HG02763 (cell line): ENCODE data around the gene PTTG1IP.
"Not testable (repeated sequence)": the region's sequence is repeated elsewhere in the genome, so short reads cannot be mapped to it uniquely, and the experiment has no call there.

Experiments
- ATAC-seq: cut with Tn5 transposase; IDR thresholded peaks from one replicate; pipeline ENCODE4 v1.9.1; 2021; ENCODE audit warnings: mild to moderate bottlenecking, moderate library complexity; ENCODE audit not compliant: unreplicated experiment

PTTG1IP gene

DNA sequence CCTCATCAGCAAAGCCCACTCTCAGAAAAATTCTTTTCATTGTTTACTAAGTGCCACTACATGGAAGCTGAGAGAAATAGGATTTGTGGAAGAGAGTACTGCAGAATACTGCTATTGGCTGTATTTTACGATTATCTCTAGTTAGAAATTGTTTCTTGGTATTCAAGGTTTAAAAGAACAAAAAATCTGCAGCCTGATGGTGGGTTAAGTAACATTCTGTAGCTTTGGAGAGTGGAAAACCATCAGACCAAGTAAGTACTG is 27.3 kb downstream of the PTTG1IP start:
- ATAC-seq, result no peak

DNA sequence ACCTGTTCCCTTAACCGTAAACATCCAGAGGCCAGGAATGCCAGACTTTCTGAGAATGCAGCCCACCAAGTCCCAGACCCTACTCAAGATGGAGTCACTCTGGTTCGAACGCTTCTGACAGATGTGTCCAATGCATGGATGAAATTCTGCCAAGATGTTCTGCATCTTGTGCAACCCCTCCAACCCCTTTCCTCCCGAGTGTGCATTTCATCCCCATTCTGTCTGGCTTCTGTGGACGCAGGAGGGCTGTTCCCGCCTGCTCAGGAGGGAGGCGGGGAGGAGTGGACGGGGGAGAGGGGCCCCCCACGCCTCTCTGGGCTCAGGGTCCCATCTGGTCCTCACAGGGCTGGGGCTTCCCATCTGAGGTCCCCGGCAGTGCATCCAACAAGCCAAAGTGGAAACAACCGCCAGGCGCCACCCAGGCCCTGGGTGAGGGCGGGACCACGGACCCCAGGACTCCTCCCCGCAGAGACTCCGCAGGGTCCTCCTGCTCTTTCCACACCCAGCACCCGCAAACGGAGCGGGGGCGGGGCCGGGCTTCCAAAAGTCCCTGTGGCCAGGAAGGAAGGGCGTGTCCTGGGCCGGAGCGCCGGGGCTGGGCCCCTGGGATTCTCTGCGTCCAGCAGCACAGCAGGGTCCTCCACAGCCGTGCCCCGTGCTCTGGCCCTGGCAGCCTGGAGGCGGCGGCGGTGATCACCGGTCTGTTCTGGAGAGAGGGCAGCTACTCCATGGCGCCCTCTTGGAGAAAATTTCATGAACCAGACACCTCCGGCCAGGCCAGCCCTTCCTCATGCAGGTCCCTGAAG is 27.9 kb downstream of the PTTG1IP start:
- no peak for ATAC-seq

DNA sequence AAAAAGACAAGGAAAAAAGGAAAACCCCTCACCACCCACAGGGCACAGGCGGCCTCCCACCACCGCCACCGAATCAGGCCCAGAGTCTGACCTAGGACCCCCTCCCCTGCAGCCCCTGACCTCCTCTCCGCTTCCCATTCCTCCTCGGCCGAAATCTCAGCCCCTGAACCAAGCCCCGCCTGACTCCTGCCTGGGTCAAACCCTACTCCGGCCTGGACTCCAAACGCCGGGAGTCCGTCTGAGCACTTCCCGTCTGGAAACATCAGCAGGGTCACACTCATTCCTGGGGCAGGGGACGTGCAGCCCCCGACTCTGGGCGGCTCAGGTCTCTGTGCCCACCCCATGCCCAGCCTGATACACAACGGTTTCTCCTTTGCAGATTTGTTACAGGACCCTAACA is 29.2 kb downstream of the PTTG1IP start:
- ATAC-seq, result no peak

DNA sequence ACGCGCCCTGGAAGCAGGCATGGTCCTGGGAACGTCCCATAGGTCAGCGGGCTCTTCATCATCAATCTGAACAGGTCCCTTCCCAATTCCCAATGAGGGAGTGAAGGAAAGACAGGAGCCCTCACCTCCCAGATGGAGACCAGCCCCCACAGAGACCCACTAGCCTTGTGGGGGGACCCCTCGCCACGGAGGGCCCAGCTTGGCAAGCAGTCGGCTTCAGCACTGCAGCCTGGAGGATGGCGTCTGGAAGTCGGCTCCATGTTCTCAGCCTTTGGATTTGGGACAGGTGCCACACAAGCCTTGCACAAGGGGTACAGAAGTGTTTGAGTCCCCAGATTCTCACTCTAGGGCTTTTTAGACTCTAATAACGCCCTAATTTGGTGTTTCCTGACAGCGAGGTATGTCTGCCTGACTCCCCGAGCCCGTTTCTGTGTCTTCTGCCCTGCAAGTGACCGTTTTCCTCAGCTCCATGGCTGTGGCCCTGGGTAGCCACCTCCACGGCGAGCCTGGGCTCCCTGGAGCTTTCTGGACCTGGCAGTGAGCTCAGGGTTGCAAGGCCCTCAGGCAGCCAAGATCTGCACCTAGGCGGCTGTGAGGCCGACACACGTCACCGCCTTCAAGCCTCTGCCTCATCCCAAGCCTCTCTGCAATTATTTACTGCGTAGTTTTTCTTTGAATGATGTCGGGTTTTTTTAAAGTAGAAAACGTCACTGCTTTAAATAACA is 30.6 kb downstream of the PTTG1IP start:
- no peak for ATAC-seq

DNA sequence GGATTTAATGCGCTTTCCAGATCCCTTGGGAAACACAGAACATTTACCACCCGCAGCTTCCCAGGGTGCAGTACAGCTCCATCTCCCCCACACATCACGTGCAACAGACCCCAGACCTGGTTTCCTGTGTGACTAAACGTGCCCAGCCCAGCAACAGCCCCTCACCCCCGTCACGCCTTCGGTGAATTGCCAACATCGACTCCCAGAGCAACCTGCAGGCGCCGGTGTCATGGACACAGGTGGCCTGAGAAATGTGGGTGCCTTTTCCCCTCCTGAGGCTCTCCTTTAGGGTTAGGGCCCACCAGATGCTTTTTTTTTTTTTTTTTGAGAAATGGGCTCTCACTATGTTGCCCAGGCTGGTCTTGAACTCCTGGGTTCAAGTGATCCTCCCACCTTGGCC is 31.4 kb downstream of the PTTG1IP start:
- no peak for ATAC-seq

DNA sequence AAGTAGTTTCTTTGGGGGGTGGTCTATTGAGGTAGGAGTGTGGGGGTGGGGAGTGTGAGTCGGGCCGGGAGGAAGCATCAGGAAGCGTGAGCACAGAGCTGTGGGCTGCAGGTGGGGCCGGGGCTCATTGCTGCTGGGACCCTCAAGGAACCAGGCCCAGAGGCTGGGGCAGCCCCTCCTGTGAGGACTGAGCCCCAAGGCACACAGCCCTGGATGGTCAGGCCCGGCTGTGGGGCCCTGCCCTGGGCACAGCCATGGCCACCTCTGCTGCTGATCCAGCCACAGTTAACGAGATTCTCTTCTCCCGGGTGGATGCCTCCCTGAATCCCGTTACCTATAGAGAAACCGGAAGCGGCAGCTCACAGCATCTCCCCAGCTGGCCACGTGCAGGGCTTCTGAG is 32.7 kb downstream of the PTTG1IP start:
- ATAC-seq, result no peak

DNA sequence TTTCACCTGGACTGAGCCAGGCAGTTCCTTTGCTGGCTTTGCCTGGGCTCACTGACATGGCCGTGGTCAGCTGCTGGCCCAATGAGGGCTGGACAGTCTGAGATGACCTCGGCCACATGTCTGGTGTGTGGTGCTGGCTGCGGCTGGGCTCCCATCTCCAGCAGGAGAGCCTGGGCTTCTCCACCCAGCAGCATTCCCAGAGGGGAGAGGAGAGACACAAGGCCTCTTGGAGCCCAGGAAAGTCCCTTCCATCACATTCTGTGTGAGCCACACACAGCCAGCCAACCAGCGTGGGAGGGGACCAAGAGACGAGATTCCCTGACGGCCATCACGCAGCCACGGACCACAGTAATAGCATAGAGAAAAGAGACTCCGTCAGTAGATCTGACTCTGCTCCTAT is 34.5 kb downstream of the PTTG1IP start:
- ATAC-seq, result no peak

DNA sequence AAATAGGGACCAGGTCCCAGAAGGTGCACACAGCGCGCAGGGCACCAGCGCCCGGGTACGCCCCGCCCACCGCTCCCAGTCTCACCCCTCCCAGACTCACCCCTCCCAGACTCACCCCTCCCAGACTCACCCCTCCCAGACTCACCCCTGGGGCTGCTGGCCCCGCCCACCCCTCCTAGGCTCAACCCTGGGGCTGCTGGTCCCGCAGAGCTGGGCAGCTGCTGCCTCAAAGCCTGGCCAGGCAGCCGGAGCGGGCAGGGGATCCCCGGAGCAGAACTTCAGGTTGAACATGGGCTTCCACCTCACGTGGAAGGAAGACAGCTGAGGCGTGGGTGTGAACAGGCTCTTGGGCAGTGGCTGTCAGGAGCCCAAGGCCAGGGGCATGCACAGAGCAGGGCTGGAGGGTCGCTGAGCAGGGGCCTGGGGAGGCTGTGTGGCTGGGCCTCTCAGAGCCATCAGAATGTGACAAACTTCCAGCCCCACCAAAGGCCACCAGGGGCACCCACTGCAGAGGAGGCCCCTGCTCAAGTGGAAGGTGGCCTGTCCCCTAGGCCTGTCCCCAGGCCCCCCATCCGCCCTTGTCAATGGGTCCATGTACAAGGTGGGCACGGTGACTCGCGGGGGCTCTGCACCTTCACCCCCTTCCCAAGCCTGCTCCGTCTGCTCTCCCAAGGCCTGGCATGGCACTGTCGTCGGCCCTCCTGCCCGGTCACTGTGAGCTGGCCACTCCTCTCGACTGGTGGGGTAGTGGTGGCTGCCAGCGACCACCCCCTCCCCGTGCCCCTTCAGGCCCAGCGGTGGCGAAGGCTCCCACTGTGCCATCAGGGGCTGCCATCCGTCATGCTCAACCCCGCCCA is 35.2 kb downstream of the PTTG1IP start:
- ATAC-seq, result no peak

DNA sequence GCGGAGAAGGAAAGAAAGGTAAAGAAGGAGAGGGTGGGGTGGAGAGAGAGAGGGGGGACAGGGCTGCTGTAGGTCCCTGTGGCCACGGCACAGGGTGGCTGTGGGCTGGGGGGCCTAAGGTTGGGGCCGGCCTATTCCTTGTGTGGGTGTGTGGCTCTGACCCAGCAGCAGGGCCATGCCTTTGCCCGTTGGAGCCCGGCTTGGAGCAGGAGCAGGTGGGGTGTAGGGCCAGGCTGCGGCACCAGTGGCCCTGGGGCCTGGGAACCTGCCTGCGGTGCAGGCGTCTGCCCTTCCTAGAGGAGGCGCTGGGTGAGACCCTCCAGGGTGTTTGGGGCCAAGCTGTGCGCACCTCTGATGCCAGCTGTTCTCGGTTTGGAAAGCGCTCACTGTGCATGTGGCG is 36.0 kb downstream of the PTTG1IP start:
- ATAC-seq, result no peak

DNA sequence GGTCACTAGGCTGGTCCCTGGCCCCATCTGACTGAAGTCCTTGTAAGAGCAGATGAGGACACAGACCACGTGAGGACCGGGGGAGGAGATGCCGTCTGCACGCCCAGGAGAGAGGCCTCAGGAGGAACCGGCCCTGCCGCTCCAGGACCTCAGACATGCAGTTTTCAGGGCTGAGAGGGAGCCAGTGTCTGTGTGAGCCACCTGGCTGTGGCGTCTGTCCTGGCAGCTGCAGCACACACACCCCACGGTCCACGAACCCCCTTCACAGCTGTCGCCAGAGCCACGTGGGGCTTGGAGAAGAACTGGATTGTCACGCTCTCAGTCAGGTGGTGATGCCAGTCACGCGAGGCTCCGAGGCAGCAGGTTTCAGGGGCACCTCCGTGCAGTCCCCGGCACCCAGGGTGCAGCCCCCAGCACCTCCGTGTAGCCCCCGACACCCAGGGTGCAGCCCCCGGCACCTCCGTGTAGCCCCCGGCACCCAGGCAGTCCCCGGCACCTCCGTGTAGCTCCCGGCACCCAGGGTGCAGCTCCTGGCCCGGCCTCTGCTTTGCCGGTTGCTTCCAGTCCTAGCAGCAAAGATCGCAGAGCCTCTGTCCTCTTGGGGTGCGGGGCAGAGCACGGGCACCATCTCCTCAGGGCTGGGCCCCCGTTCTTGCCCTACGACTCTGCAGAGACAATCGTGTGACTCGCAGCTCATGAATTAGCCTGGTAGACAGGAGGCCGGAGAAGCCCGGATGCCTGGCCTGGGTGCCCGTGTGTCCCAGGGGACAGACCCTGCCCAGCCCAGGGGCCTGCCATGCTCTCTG is 36.6 kb downstream of the PTTG1IP start:
- ATAC-seq, result no peak

DNA sequence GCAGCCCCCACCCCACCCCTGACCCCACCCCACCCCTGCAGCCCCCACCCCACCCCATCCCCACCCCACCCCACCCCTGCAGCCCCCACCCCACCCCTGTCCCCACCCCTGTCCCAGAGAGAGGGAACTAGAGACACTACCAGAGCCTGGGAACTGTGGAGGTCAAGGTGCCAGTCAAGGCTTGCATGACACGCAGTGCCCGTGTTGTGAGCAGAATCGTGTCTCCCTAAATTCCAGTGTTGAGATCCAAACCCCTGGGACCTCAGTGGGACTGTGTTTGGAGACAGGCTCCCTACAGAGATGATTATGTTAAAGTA is 37.2 kb downstream of the PTTG1IP start:
- no peak for ATAC-seq

DNA sequence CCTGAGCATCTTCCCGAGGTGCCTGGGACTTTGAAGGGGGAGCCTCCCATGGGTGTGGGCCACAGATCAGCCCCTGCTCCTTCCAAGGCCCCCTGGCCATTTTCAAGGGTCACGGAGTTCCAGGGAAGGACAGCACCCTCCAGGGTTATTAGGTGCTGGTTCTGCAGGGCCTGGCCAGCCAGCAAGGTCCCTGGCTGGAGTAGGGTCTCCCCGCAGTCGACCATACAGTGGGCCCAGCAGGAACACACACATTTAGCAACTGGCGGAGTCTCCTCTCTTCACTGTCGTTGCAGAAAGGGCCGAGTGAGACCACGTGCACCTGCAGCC is 37.9 kb downstream of the PTTG1IP start:
- ATAC-seq, result no peak

DNA sequence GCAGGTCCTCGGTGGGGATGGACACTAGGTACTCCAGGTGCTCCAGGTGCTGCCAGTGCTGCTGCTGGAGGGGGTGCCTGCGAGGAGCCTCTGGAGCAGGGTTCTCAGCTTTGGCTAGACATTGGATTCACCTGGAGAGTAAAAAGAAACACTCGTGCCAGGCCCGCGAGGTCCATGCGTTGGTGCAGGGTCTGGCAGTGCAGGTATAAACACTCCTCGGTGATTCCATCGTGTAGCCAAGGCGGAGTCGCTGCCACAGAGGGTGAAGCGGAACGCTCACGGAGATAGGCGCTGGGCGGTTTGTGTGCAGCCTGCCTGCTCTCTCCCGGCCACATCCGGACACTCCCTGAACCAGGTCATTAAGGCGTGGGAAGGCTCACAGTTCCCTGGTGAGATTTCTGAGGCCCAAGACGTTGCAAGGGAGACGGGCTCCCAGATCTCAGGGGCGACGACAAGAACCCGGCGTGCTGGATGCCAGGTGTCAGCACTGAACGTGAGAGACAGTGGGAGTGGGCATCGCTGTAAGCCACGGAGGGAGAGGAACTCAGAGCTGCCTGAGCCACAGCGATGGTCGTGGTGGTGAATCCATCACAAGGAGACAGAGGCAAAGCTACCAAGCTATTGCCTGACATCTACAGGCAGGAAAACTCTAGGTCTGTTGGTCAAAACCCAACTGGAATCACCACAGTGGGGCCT is 38.4 kb downstream of the PTTG1IP start:
- ATAC-seq, result no peak

DNA sequence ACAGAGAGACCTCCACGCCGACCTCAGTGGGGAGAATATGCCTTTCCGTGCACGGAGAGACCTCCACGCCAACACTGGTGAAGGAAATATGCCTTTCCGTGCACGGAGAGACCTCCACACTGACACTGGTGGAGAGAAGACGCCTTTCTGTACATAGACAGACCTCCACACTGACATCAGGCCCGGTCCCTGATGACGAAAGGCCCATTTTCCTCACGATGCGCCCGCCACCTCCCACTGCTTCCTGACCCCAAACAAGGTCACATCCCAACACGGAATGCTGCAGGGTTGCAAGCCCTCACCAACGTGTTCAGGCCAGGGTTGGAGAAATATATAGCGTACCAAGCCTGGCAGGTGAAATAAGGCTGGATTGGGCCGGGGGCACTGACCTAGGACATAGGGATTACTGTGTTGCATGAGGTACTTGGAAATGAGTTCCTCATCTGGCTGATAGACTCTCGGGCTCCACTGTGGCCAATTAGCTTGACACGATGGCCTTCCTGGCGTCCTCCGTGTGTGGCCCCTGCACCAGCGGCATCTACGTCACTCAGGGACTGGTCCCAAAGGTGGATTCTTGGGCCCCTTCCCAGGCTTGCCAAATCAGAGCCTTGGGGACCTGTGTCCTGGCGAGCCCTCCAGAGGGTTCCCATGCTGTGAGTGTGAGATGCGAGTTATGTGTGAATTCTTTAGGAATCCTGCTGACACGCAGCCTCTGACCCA is 39.1 kb downstream of the PTTG1IP start:
- no peak for ATAC-seq

DNA sequence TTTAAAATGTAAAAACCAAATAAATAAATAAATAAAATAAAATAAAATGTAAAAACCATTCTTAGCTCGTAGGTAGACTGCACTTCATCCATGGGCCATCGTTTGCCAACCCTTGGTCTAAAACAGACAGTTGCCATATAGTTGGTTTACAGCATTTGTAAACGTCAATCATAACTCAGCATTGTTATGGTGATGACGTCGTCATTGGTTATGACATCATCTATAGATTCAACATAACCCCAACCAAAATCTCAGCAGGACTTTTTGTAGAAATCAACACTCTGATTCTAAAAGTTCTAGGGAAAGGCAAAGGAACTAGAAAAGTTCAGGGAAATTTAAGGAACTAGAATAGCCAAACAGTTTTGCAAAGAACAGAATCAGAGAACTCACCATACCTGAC is 39.8 kb downstream of the PTTG1IP start:
- no peak for ATAC-seq

DNA sequence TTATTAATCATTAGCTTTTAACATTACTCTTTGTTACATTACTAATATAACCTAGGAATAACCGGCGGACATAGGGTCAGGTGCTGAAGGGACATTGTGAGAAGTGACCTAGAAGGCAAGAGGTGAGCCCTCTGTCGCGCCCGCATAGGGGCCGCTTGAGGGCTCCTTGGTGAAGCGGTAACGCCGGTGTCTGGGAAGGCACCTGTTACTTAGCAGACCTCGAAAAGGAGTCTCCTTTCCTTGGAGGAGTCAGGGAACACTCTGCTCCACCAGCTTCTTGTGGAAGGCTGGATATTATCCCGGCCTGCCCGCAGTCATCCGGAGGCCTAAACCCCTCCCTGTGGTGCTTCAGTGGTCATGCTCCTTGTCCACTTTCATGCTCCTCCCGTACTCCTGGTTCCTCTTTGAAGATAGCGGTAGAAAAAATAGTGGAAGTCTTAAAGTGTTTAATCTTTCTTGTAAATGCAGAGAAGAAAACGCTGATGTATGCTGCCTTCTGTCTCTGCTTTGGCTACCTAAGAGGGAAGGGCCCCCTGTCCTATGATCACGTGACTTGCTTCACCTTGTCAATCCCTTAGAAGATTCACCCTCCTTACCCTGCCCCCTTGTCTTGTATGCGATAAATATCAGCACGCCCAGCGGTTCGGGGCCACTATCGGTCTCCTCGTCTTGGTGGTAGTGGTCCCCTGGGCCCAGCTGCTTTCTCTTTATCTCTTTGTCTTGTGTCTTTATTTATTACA is 40.8 kb downstream of the PTTG1IP start:
- ATAC-seq, result not testable (repeated sequence)

DNA sequence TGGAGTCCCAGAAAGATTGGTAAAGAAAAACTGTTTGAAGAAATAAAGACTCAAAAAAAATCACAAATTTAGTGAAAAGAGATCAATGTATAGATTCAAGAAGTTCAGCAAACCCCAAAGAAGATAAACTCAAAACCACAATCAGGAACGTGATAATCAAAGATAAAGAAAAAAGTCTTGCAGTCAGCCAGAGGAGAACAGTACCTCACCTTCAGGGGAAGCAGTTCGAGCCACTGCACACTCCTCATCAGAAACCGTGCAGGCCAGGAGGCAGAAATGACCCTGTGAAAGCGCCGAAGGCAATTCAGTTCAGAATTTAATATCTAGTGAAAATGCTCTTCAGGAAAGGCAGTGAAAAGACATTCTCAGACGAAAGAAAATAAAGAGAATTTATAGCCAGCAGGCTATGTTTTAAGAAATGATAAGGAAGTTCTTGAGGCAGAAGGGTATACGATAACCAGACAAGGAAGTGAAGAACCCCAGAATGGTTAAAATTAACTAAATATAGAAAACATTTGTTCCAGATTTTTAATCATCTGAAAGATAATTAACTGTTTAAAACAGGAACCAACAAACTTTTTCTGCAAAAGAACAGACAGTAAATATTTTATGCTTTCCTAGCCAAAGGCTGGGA is 42.1 kb downstream of the PTTG1IP start:
- no peak for ATAC-seq

DNA sequence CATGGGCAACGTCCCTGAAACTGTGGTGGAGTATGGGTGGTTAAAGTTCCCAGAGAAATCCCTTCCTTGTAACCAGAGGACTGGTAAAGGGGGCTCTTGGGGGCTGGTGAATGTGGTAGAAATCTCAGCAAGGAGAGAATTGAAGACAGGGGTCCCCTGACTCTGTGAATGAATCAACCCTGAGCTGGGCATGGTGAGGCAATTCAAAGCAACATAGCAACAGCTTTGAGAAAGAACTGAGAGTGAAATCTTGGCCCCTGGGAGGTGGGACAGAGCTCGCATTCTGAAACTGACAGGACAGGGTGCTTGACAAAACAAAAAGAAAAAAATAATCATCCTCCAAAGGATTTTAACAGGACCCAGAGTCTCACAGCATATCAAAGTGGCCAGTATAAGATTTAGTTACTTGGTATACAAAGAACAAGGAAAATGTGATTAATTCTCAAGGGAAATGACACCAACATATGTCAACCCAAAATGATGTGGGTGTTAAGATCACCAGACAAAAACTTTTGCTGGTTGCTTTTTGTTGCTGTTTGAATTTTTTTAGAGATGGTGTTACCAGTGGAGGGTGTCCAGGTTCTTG is 43.9 kb downstream of the PTTG1IP start:
- no peak for ATAC-seq
